Psoas muscle (tissue), 8 donors: ENCODE data around the gene SLC25A13. TPM values are rescaled to one million over a fixed set of nuclear protein-coding genes. Genes with fewer than 3 reads are reported as not detected.

Source experiments
- ATAC-seq, 4 donors: fragments of 200-7000 bp; cut with Tn5 transposase; one replicate each; pipeline ENCODE4 v1.9.1; 2020; ENCODE audit warnings: moderate library complexity in 3 of 4, mild to moderate bottlenecking in 2 of 4
- DNase-seq, 2 donors: peaks; one replicate each; pipeline ENCODE4 v3.0.0-alpha.2; 2020
- H3K27ac ChIP-seq: fragments of 200-600 bp; one replicate; pipeline ENCODE4 v1.8.0; 2022
- H3K27me3 ChIP-seq, 3 donors: fragments of 200-600 bp in 1 of 3; one replicate each; pipeline versions ENCODE4 v1.6.1 to v1.8.0; 2013 to 2022; ENCODE audit warnings: low read length in 2 of 3, mild to moderate bottlenecking in 2 of 3, moderate library complexity in 1 of 3; ENCODE audit not compliant: insufficient read depth in 3 of 3
- H3K36me3 ChIP-seq, 2 donors: fragments of 200-600 bp in 1 of 2; one replicate each; pipeline versions ENCODE4 v1.6.1 to v1.8.0; 2013 to 2022; ENCODE audit warnings: low read depth in 1 of 2, mild to moderate bottlenecking in 1 of 2, moderate library complexity in 1 of 2; ENCODE audit not compliant: insufficient read depth in 1 of 2
- H3K4me1 ChIP-seq: fragments of 200-600 bp; one replicate; pipeline ENCODE4 v1.8.0; 2022
- H3K4me3 ChIP-seq: fragments of 200-600 bp; one replicate; pipeline ENCODE4 v1.8.0; 2022; ENCODE audit warnings: mild to moderate bottlenecking
- H3K9me3 ChIP-seq: fragments of 200-600 bp; one replicate; pipeline ENCODE4 v1.8.0; 2022
- CTCF ChIP-seq: fragments of 200-600 bp; IDR thresholded peaks from one replicate; pipeline ENCODE4 v1.8.0; 2022; ENCODE audit warnings: antibody characterized with exemption
- WGBS, 3 donors: extraction: QIAGEN DNeasy Blood & Tissue Kit; methylation state at CpG; one replicate each; pipeline versions ENCODE4 v1.1.6 to v1.1.7; 2013; 5-methylcytosine and 5-hydroxymethylcytosine counted together
- intact Hi-C, 2 donors: fragments of 100-400 bp; cut with DNase I; formaldehyde crosslinking; loops; one replicate each; pipeline versions ENCODE4 v1.11.0 to v1.14.2; 2022
- polyA plus RNA-seq, 3 donors: library from polyadenylated mRNA; stranded (reverse); fragments of 200-250 nt; gene quantifications; one replicate each; pipeline ENCODE4 v1.2.3, GENCODE V29; 2013
- total RNA-seq, 4 donors: library from RNA; stranded (reverse); fragmentation: NEBNext Ultra II Directional in 2 of 4; extraction: Animal tissue kit (Norgen Biotek cat#: 25700) in 2 of 4; gene quantifications; one replicate each; pipeline versions ENCODE4 v1.2.1 to v1.2.4, GENCODE V29; 2021 to 2023
- donor health status: healthy with polysubstance abuse.
- donor health status: DM: no; HTN: no; CAD: no; lungs with moderate emphysema.
- donor health status: Bipolar disorder and iron deficiency.
- donor health status: healthy.
- donor health status: DM: yes; HTN: yes; CAD: no.
- donor health status: DM: no; HTN: no; CAD: no.
- donor health status: DM: no; HTN: no; CAD: no.
- donor health status: DM: yes; HTN: yes; CAD: no.

SLC25A13 gene
- total and polyA plus RNA-seq, 7 donors: 3.3 to 31.6 (median 9.0) TPM

GRCh38 chr7:96152706-96153105, 169.2 kb downstream of the SLC25A13 start:
- Histone ChIP-seq H3K4me1 (no peaks in the 10 kb centered on the region), H3K4me3 (no peak overlapping the region), H3K27me3 (no peaks in the 10 kb centered on the region), H3K9me3 (no peaks in the 10 kb centered on the region), H3K36me3 (peaks cover 0 to 28% of the 10 kb centered on the region in 2 donors), H3K27ac (no peak overlapping the region)
- ATAC-seq (no peak), DNase-seq (no peak)
- intact Hi-C loops: no loop called here
- no peak for TF ChIP-seq CTCF
- 94 to 97% (median 95%) methylated on average over 5 of the region's 5 CpGs for WGBS, 3 donors

- Histone ChIP-seq H3K27me3 (no peaks in the 10 kb centered on the region), H3K36me3 (peaks cover 0 to 32% of the 10 kb centered on the region in 2 donors), H3K4me1 (no peaks in the 10 kb centered on the region), H3K9me3 (no peaks in the 10 kb centered on the region), H3K4me3 (no peak overlapping the region), H3K27ac (no peak overlapping the region)
- intact Hi-C loops: no loop called here
- DNase-seq: no peak
- ATAC-seq: no peak
- TF ChIP-seq CTCF: no peak
- WGBS, 3 donors: 97 to 100% (median 97%) methylated on average over 3 of the region's 3 CpGs
Observed at GRCh38 chr7:96151889-96152288, 170.0 kb downstream of the SLC25A13 start.

GRCh38 chr7:96144260-96144526, 177.7 kb downstream of the SLC25A13 start:
- Histone ChIP-seq H3K36me3 (peaks cover 5 to 70% of the 10 kb centered on the region in 2 donors), H3K9me3 (no peaks in the 10 kb centered on the region), H3K27ac (no peak overlapping the region), H3K4me3 (no peak overlapping the region), H3K4me1 (no peaks in the 10 kb centered on the region), H3K27me3 (no peaks in the 10 kb centered on the region)
- DNase-seq (no peak), ATAC-seq (no peak)
- intact Hi-C loops: no loop called here
- WGBS, 3 donors: 67 to 85% (median 83%) methylated on average over 1 of the region's 1 CpG
- TF ChIP-seq CTCF: no peak

- no peak for ATAC-seq
- no peak overlapping the region for H3K27ac ChIP-seq
- H3K4me1 ChIP-seq: no peaks in the 10 kb centered on the region
- WGBS, 3 donors: 88 to 93% (median 92%) methylated on average over 1 of the region's 1 CpG
- intact Hi-C loops: no loop called here
- TF ChIP-seq CTCF: no peak
- DNase-seq: no peak
- H3K9me3 ChIP-seq: no peaks in the 10 kb centered on the region
- H3K27me3 ChIP-seq: no peaks in the 10 kb centered on the region
- H3K4me3 ChIP-seq: no peak overlapping the region
- peaks cover 5 to 70% of the 10 kb centered on the region in 2 donors for H3K36me3 ChIP-seq
Observed at GRCh38 chr7:96143495-96144259, 178.2 kb downstream of the SLC25A13 start.
